Activated naive CD4-positive, alpha-beta T cell treated with anti-CD3 and anti-CD28 coated beads, Interleukin-2, amount 10 ng/mL, durations not matched to agents 7 days and 5 days (primary cell): ENCODE results near the gene YJEFN3.
A peak's percentile ranks its signal among the peaks of the same experiment; 100 is the strongest.

Experiments used
- CTCF ChIA-PET: fragments of 350-600 bp; sonication (Branson Sonifier 250); formaldehyde crosslinking; loops from one replicate; lab custom pipeline; 2021; ENCODE audit warnings: antibody characterized with exemption; lab: Charles Lee
- DNase-seq: peaks from one replicate; pipeline ENCODE4 v3.0.0-alpha.2; 2020
- H3K27ac Mint-ChIP-seq: one replicate; pipeline ENCODE4 v1.8.0; 2021; ENCODE audit warnings: mild to moderate bottlenecking, moderate library complexity, mixed read lengths
- H3K27me3 Mint-ChIP-seq: one replicate; pipeline ENCODE4 v1.8.0; 2021; ENCODE audit warnings: mild to moderate bottlenecking, mixed read lengths
- H3K36me3 Mint-ChIP-seq: one replicate; pipeline ENCODE4 v1.8.0; 2021; ENCODE audit warnings: mixed read lengths
- H3K4me1 Mint-ChIP-seq: one replicate; pipeline ENCODE4 v1.8.0; 2021; ENCODE audit warnings: mixed read lengths
- H3K4me3 Mint-ChIP-seq: one replicate; pipeline ENCODE4 v1.8.0; 2021; ENCODE audit warnings: mild to moderate bottlenecking, moderate library complexity, mixed read lengths
- H3K9me3 Mint-ChIP-seq: one replicate; pipeline ENCODE4 v1.8.0; 2021; ENCODE audit warnings: mixed read lengths

YJEFN3 gene

DNA sequence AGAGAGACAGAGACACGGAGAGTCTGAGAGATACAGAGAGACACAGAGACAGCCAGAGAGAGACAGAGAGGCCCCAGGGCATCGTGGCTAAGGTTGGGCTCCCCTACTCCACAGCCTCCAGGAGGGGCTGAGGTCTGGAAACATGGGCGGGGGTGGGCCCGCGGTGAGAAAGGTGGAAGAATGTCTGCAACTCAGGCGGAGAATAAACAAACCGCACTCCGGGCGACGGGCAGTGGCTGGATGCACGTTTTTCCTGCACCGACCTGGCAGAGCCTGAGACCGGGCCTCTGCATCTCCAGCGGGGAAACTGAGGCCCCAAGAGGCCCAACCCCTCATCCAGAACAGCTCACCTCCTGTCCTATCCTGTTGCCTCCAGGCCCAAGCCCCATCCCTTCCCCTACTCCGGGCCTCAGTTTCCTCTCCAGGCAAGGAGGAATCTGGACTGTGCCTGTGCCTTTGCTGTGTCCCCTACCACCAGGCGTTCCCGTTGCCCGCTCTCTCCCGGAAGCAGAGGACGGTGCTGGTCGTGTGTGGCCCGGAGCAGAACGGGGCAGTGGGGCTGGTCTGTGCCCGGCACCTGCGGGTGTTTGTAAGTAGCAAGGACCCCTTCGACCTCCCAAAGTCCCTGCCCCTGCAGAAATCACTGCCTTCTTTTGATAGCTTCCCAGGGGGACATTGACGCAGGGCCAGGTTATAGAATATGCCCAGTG lies 6.0 kb downstream of the YJEFN3 start:
- H3K27me3 Mint-ChIP-seq = peaks cover 38% of the 10 kb centered on the region
- H3K4me3 Mint-ChIP-seq = no peak overlapping the region

DNA sequence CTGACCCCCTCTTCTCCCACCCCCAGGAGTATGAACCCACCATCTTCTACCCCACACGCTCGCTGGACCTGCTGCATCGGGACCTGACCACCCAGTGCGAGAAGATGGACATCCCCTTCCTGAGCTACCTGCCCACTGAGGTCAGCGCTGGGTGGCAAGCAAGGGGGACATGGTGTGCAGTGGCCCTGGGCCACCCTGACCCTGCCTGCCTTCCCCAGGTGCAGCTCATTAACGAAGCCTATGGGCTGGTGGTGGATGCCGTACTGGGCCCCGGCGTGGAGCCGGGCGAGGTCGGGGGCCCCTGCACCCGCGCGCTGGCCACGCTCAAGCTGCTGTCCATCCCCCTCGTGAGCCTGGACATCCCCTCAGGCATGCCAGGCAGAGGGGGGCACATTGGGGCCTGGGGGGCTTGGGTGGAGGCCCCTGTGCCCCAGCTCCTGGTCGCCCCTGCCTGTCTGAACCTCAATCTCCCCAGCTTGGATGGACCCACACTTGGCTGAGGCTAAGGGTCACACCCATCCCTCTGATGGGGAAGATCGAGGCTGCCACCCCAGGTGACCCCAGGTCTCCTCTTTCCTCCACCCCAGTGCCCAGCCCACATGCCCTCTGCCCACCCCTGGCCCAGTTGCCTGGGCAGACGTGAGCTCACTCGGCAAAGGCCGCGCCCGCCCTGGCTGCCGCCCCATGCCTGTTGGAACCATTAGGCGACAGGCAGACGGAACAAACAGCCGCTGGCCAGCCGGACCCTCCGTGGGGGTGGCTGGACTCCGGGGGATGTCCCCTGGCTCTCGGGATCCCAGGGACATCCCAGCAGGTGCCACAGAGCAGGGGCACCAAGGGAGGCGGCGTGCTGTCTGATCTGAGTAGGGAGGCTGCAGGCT lies 6.8 kb downstream of the YJEFN3 start:
- no peak overlapping the region for H3K4me3 Mint-ChIP-seq
- no peak for DNase-seq
- no peaks in the 10 kb centered on the region for H3K9me3 Mint-ChIP-seq
- no peak overlapping the region for H3K27ac Mint-ChIP-seq
- H3K27me3 Mint-ChIP-seq = peaks cover 46% of the 10 kb centered on the region
- CTCF ChIA-PET = interaction anchor here (0.8 to 1.1 kb wide), 3 partner anchors 10 to 108 kb away, joined by 3 to 4 read pairs (median 3); partner anchors contain the start of gene GMIP
- H3K36me3 Mint-ChIP-seq = peaks cover 4% of the 10 kb centered on the region
- H3K4me1 Mint-ChIP-seq = peaks cover 26% of the 10 kb centered on the region

More for the DNA sequence above, 6.0 kb downstream of the YJEFN3 start:
- CTCF ChIA-PET = interaction anchor here (0.8 to 1.1 kb wide), 2 partner anchors 20 to 109 kb away, joined by 3 to 4 read pairs; partner anchors contain the start of gene GMIP
- DNase-seq = no peak
- peaks cover 4% of the 10 kb centered on the region for H3K36me3 Mint-ChIP-seq
- H3K4me1 Mint-ChIP-seq = peaks cover 25% of the 10 kb centered on the region
- H3K9me3 Mint-ChIP-seq = no peaks in the 10 kb centered on the region
- H3K27ac Mint-ChIP-seq = no peak overlapping the region

- CTCF ChIA-PET = no interaction called here
Observed at GRCh38 chr19:19537075-19538048, 8.7 kb downstream of the YJEFN3 start.

DNA sequence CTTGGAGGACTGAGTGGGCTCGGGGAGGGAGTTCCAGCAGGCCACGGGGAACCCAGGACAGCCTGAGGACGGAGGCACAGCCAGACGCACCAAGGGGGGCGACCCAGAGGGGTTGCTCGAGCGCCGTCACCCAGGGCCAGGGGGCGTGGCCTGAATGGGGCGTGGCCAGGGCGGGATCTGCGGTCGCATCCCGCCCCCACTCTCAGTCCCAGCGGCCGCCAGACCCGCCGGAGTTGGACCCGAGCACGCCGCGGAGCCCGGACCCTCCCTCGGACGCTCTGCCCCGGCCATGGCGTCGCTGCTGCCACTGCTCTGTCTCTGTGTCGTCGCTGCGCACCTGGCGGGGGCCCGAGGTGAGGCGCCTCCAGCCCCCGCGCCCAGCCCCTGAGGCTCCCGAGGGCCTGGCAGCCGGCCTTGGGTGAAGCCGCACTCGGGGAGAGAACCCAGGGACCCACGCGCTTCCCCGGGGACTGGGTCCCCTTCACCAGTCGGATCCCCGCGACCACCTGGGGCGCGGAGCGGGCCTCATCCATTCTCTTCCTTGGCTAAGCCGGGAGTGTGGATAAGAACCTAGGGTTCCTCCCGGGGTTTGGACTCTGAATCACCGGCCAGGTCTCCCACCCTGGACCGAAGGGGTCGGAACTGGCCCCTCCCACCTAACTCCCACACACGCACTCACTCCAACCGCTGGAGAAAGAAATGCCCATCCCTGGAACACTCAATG lies 9.5 kb downstream of the YJEFN3 start, which contains the start of gene CILP2:
Gene CILP2 (plus strand): TSS at position 205 of the 724 bp plus-strand sequence. CDS start 85 bp downstream, at position 290.
- H3K4me3 Mint-ChIP-seq = no peak within 1 kb of the TSS
- peak within 1 kb of the TSS; percentile 49 for H3K27ac Mint-ChIP-seq
- CTCF ChIA-PET = interaction anchor here (1.2 kb wide), 1 partner anchor 17 kb away, joined by 6 read pairs; no protein-coding TSS in a partner anchor
- no peaks in the 10 kb centered on the region for H3K36me3 Mint-ChIP-seq
- H3K27me3 Mint-ChIP-seq = peaks cover 68% of the 10 kb centered on the region
- DNase-seq = peak; percentile 42
- peaks cover 37% of the 10 kb centered on the region for H3K4me1 Mint-ChIP-seq
- H3K9me3 Mint-ChIP-seq = no peaks in the 10 kb centered on the region

More at GRCh38 chr19:19537075-19538048, 8.7 kb downstream of the YJEFN3 start:
- peaks cover 37% of the 10 kb centered on the region for H3K4me1 Mint-ChIP-seq
- peak overlapping the region; percentile 49 for H3K27ac Mint-ChIP-seq
- DNase-seq = no peak
- no peaks in the 10 kb centered on the region for H3K9me3 Mint-ChIP-seq
- peaks cover 63% of the 10 kb centered on the region for H3K27me3 Mint-ChIP-seq
- H3K36me3 Mint-ChIP-seq = no peaks in the 10 kb centered on the region
- no peak overlapping the region for H3K4me3 Mint-ChIP-seq

- peaks cover 74% of the 10 kb centered on the region for H3K27me3 Mint-ChIP-seq
- peaks cover 37% of the 10 kb centered on the region for H3K4me1 Mint-ChIP-seq
- no peak overlapping the region for H3K4me3 Mint-ChIP-seq
- no peak for DNase-seq
- CTCF ChIA-PET = interaction anchor here (1.2 kb wide), 1 partner anchor 16 kb away, joined by 6 read pairs; no protein-coding TSS in a partner anchor
- no peaks in the 10 kb centered on the region for H3K36me3 Mint-ChIP-seq
- H3K9me3 Mint-ChIP-seq = no peaks in the 10 kb centered on the region
- no peak overlapping the region for H3K27ac Mint-ChIP-seq
Observed at GRCh38 chr19:19538785-19539166, 10.1 kb downstream of the YJEFN3 start.

- no peak overlapping the region for H3K27ac Mint-ChIP-seq
- no peak for DNase-seq
- no peak overlapping the region for H3K4me3 Mint-ChIP-seq
- H3K4me1 Mint-ChIP-seq = peaks cover 37% of the 10 kb centered on the region
- no peaks in the 10 kb centered on the region for H3K36me3 Mint-ChIP-seq
- CTCF ChIA-PET = interaction anchor here (1.2 kb wide), 1 partner anchor 15 kb away, joined by 6 read pairs; no protein-coding TSS in a partner anchor
- peaks cover 76% of the 10 kb centered on the region for H3K27me3 Mint-ChIP-seq
- no peaks in the 10 kb centered on the region for H3K9me3 Mint-ChIP-seq
Observed at GRCh38 chr19:19539698-19540063, 11.0 kb downstream of the YJEFN3 start.

GRCh38 chr19:19540064-19540714 lies 11.5 kb downstream of the YJEFN3 start:
- Mint-ChIP-seq H3K27ac (no peak overlapping the region), H3K4me1 (peaks cover 37% of the 10 kb centered on the region), H3K27me3 (peaks cover 76% of the 10 kb centered on the region), H3K36me3 (no peaks in the 10 kb centered on the region), H3K4me3 (peak overlapping the region; percentile 52), H3K9me3 (no peaks in the 10 kb centered on the region)
- CTCF ChIA-PET = interaction anchor here (1.6 kb wide), 1 partner anchor 14 kb away, joined by 9 read pairs; no protein-coding TSS in a partner anchor
- DNase-seq = peak; percentile 72

DNA sequence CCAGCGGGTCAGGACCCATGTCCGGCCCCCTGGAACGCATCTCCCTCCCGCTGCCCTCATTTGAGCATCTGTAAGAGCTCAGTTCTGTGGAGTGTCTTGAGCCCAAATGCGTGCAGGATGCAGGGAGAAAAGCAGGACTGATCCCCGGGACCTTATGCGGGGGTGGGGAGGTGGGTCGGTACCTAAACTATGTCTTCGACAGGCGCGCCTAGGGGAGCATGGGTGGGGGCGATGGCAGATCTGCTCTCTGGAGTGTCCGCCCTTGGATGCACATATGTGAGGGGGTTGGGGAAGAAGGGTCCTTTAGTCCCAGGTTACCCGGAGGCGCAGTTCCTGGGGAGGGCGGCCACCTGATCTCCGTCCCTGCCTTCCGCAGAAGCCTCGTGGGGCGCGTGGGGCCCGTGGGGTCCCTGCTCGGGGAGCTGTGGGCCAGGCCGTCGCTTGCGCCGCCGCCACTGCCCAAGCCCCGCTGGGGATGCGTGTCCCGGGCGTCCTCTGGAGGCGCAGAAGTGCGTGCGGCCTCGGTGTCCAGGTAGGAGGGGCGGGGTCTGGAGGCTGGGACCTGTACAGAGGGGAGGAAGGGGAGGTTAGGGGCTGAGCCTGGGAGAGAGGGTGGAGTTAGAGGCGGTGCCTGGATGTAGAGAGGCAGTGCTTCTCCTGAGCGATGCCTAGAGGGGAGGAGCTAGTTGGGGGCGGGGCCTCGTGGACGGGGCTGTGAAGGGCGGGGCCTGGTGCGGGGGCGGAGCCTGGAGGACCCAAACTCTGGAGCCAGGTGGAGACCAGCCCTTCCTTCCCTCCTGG lies 12.2 kb downstream of the YJEFN3 start:
- Mint-ChIP-seq H3K27me3 (peaks cover 76% of the 10 kb centered on the region), H3K9me3 (no peaks in the 10 kb centered on the region), H3K36me3 (no peaks in the 10 kb centered on the region), H3K4me3 (peak overlapping the region; percentile 58), H3K27ac (no peak overlapping the region), H3K4me1 (peaks cover 37% of the 10 kb centered on the region)
- CTCF ChIA-PET = interaction anchor here (0.9 to 1.6 kb wide), 4 partner anchors 9 to 104 kb away, joined by 3 to 9 read pairs (median 4); no protein-coding TSS in a partner anchor
- peak; percentile 83 for DNase-seq

DNA sequence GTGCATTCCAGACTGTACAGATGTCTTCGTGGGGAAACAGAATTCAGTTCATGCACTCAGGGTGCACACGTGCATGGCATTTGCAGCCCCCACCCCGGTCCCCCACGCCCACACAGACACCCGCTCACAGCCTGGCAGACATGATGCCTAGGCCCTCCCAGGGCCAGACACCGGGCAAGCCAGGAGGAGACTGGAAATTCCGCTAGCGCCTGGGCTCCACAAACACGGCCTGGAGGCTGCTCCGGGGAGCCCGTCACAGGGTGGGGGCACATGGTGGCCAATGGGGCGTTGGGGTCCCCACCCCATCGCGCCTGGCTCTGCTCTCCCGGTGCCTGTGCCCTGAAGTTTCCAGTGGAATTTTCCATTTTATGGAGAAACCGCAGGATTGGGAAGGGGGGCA lies 12.9 kb downstream of the YJEFN3 start:
- no peaks in the 10 kb centered on the region for H3K36me3 Mint-ChIP-seq
- no peaks in the 10 kb centered on the region for H3K9me3 Mint-ChIP-seq
- no peak overlapping the region for H3K27ac Mint-ChIP-seq
- peaks cover 34% of the 10 kb centered on the region for H3K4me1 Mint-ChIP-seq
- H3K4me3 Mint-ChIP-seq = no peak overlapping the region
- CTCF ChIA-PET = interaction anchor here (0.9 to 1.6 kb wide), 4 partner anchors 9 to 103 kb away, joined by 3 to 9 read pairs (median 4); no protein-coding TSS in a partner anchor
- peaks cover 69% of the 10 kb centered on the region for H3K27me3 Mint-ChIP-seq
- DNase-seq = no peak

GRCh38 chr19:19542507-19542906 lies 13.8 kb downstream of the YJEFN3 start:
- H3K27me3 Mint-ChIP-seq = peaks cover 65% of the 10 kb centered on the region
- no peak overlapping the region for H3K4me3 Mint-ChIP-seq
- CTCF ChIA-PET = interaction anchor here (2.0 kb wide), 1 partner anchor 11 kb away, joined by 11 read pairs; no protein-coding TSS in a partner anchor
- H3K4me1 Mint-ChIP-seq = peaks cover 31% of the 10 kb centered on the region
- no peaks in the 10 kb centered on the region for H3K36me3 Mint-ChIP-seq
- DNase-seq = no peak
- H3K9me3 Mint-ChIP-seq = no peaks in the 10 kb centered on the region
- H3K27ac Mint-ChIP-seq = no peak overlapping the region

- H3K9me3 Mint-ChIP-seq = no peaks in the 10 kb centered on the region
- CTCF ChIA-PET = interaction anchor here (2.0 kb wide), 1 partner anchor 11 kb away, joined by 11 read pairs; no protein-coding TSS in a partner anchor
- H3K27ac Mint-ChIP-seq = no peak overlapping the region
- H3K36me3 Mint-ChIP-seq = no peaks in the 10 kb centered on the region
- H3K27me3 Mint-ChIP-seq = peaks cover 60% of the 10 kb centered on the region
- H3K4me1 Mint-ChIP-seq = peaks cover 26% of the 10 kb centered on the region
- DNase-seq = no peak
- no peak overlapping the region for H3K4me3 Mint-ChIP-seq
Observed at GRCh38 chr19:19543101-19543500, 14.4 kb downstream of the YJEFN3 start.
